ENCODE data around the gene NOX3. TPM values are rescaled to one million over a fixed set of nuclear protein-coding genes. Genes with fewer than 3 reads are reported as not detected.

Gene NOX3
- total and polyA plus RNA-seq, 2 donors (not counting 1 experiment from before 2014, with no cell fraction given) = not detected

DNA sequence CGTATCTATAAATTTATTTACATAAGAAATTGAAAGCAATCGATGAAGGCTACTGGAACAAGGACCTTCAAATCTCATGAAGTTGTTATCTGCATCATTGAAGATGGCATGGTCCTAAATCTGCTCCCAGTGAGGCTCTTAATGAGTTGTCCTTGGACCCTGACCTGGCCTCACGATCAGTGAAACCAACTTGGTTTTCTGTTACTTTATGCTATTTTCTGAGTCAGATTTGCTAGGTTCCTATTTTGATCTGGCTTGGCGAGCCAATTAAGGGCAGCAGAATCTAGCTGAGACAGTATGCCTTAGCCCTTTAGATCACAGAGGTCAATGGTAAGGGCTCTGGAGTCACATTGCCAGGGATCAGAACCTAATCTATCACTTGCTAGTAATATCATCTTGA, 30.1 kb upstream of the NOX3 start:
- peaks cover 3% of the 10 kb centered on the region for H3K27me3 Mint-ChIP-seq
- TF ChIP-seq EZH2 (IDR thresholded peaks at IDR 0.05; ENCODE audit: borderline replicate concordance, insufficient read depth, low read depth, low read length, poor library complexity, severe bottlenecking) = no peak
- TF ChIP-seq, protein P1, sequence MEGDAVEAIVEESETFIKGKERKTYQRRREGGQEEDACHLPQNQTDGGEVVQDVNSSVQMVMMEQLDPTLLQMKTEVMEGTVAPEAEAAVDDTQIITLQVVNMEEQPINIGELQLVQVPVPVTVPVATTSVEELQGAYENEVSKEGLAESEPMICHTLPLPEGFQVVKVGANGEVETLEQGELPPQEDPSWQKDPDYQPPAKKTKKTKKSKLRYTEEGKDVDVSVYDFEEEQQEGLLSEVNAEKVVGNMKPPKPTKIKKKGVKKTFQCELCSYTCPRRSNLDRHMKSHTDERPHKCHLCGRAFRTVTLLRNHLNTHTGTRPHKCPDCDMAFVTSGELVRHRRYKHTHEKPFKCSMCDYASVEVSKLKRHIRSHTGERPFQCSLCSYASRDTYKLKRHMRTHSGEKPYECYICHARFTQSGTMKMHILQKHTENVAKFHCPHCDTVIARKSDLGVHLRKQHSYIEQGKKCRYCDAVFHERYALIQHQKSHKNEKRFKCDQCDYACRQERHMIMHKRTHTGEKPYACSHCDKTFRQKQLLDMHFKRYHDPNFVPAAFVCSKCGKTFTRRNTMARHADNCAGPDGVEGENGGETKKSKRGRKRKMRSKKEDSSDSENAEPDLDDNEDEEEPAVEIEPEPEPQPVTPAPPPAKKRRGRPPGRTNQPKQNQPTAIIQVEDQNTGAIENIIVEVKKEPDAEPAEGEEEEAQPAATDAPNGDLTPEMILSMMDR (IDR thresholded peaks at IDR 0.05) = no peak
- H3K4me3 Mint-ChIP-seq = no peak overlapping the region
- Histone ChIP-seq H3K27me3 (replicated peaks in 1 of 4; ENCODE audit: control extremely low read depth in 1 of 4, control insufficient read depth in 3 of 4, insufficient read depth in 4 of 4, low read length in 3 of 4) (no peaks in the 10 kb centered on the region), H3K9me3 (ENCODE audit: control extremely low read depth in 1 of 3, control insufficient read depth in 2 of 3, insufficient read depth in 1 of 3, low read length in 2 of 3) (no peaks in the 10 kb centered on the region), H3K4me2 (replicated peaks; ENCODE audit: low read depth, low read length, poor library complexity, severe bottlenecking) (no peak overlapping the region), H3K4me1 (ENCODE audit: control insufficient read depth in 2 of 2, insufficient read depth in 2 of 2, low read length in 2 of 2) (no peaks in the 10 kb centered on the region), H3K79me2 (ENCODE audit: control insufficient read depth, insufficient read depth, low read length) (no peaks in the 10 kb centered on the region), H3K9ac (ENCODE audit: low read length) (no peak overlapping the region), H4K20me1 (ENCODE audit: control insufficient read depth, insufficient read depth, low read length, poor library complexity, severe bottlenecking) (no peaks in the 10 kb centered on the region), H3K4me3 (ENCODE audit: control extremely low read depth in 1 of 5, extremely low read depth in 1 of 5, insufficient read depth in 1 of 5, low read depth in 2 of 5, low read length in 4 of 5) (no peak overlapping the region), H2AFZ (ENCODE audit: insufficient read depth, low read depth, low read length, poor library complexity, severe bottlenecking) (no peak overlapping the region), H3K27ac (ENCODE audit: low read length in 2 of 2) (no peak overlapping the region), H3K36me3 (replicated peaks in 1 of 2; ENCODE audit: control extremely low read depth in 1 of 2, control insufficient read depth in 1 of 2, extremely low read depth in 1 of 2, insufficient read depth in 2 of 2, low read length in 1 of 2) (no peaks in the 10 kb centered on the region)
- ChIA-PET POLR2A (no interaction called here), CTCF (no interaction called here)
- 90% methylated on average over 2 of the region's 4 CpGs for WGBS (ENCODE audit: insufficient coverage)
- DNase-seq (no peak), ATAC-seq (ENCODE audit: low read depth) (no peak)
- no peaks in the 10 kb centered on the region for H3K9me3 Mint-ChIP-seq (ENCODE audit: insufficient read depth)
- H3K4me1 Mint-ChIP-seq = no peaks in the 10 kb centered on the region
- intact Hi-C loops (cut with micrococcal nuclease) = no loop called here
- no peak overlapping the region for H3K27ac Mint-ChIP-seq

DNA sequence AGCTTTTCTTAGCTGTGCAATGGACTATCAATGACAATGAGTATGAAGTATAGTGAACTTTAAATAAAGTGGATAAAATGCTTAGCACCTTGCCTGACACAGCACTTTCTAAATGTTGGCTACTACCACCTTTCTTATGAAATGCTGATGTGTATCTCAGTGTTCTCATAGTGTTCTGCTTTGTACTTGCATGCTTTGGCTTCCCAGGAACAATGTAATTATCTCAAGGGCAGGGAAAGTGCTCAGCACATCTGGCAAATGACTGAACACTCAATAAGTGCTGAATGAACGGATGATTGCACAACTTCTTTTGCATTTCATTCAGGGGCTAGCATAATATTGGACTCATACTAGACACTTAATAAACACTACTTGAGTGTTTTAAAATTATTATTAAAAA, 28.2 kb upstream of the NOX3 start:
- TF ChIP-seq EZH2 (IDR thresholded peaks at IDR 0.05; ENCODE audit: borderline replicate concordance, insufficient read depth, low read depth, low read length, poor library complexity, severe bottlenecking) = no peak
- TF ChIP-seq, protein P1 (IDR thresholded peaks at IDR 0.05) = no peak
- H3K27me3 ChIP-seq (replicated peaks in 1 of 4; ENCODE audit: control extremely low read depth in 1 of 4, control insufficient read depth in 3 of 4, insufficient read depth in 4 of 4, low read length in 3 of 4) = no peaks in the 10 kb centered on the region
- POLR2A ChIA-PET = no interaction called here
- intact Hi-C loops (cut with micrococcal nuclease) = no loop called here
- H3K4me1 ChIP-seq (ENCODE audit: control insufficient read depth in 2 of 2, insufficient read depth in 2 of 2, low read length in 2 of 2) = no peaks in the 10 kb centered on the region
- H3K4me3 Mint-ChIP-seq = no peak overlapping the region
- CTCF ChIA-PET = no interaction called here
- H3K27ac ChIP-seq (ENCODE audit: low read length in 2 of 2) = no peak overlapping the region
- no peak for ATAC-seq (ENCODE audit: low read depth)
- no peak overlapping the region for H3K4me2 ChIP-seq (replicated peaks; ENCODE audit: low read depth, low read length, poor library complexity, severe bottlenecking)
- no peaks in the 10 kb centered on the region for H3K9me3 ChIP-seq (ENCODE audit: control extremely low read depth in 1 of 3, control insufficient read depth in 2 of 3, insufficient read depth in 1 of 3, low read length in 2 of 3)
- no peaks in the 10 kb centered on the region for H3K79me2 ChIP-seq (ENCODE audit: control insufficient read depth, insufficient read depth, low read length)
- no peak overlapping the region for H2AFZ ChIP-seq (ENCODE audit: insufficient read depth, low read depth, low read length, poor library complexity, severe bottlenecking)
- H3K27ac Mint-ChIP-seq = no peak overlapping the region
- H3K9ac ChIP-seq (ENCODE audit: low read length) = no peak overlapping the region
- no peaks in the 10 kb centered on the region for H3K9me3 Mint-ChIP-seq (ENCODE audit: insufficient read depth)
- no peaks in the 10 kb centered on the region for H4K20me1 ChIP-seq (ENCODE audit: control insufficient read depth, insufficient read depth, low read length, poor library complexity, severe bottlenecking)
- no peaks in the 10 kb centered on the region for H3K36me3 ChIP-seq (replicated peaks in 1 of 2; ENCODE audit: control extremely low read depth in 1 of 2, control insufficient read depth in 1 of 2, extremely low read depth in 1 of 2, insufficient read depth in 2 of 2, low read length in 1 of 2)
- no peak for DNase-seq
- H3K4me1 Mint-ChIP-seq = no peaks in the 10 kb centered on the region
- no CpG with 5 or more reads among the region's 1 CpG for WGBS (ENCODE audit: insufficient coverage)
- H3K27me3 Mint-ChIP-seq = no peaks in the 10 kb centered on the region
- no peak overlapping the region for H3K4me3 ChIP-seq (ENCODE audit: control extremely low read depth in 1 of 5, extremely low read depth in 1 of 5, insufficient read depth in 1 of 5, low read depth in 2 of 5, low read length in 4 of 5)

Measured in B cell (primary cell).